GM19240 (cell line): ENCODE measurements around the gene C1QTNF2.

Experiments
- DNase-seq: peaks from one replicate; pipeline ENCODE4 v3.0.0; 2011; ENCODE audit warnings: low spot score; ENCODE audit not compliant: insufficient read length

C1QTNF2 gene

GRCh38 chr5:160305319-160305718, 65.1 kb downstream of the C1QTNF2 start:
- no peak for DNase-seq

GRCh38 chr5:160303690-160304089, 66.7 kb downstream of the C1QTNF2 start:
- DNase-seq, result no peak

GRCh38 chr5:160298189-160298588, 72.2 kb downstream of the C1QTNF2 start:
- no peak for DNase-seq

GRCh38 chr5:160297776-160298175, 72.7 kb downstream of the C1QTNF2 start:
- DNase-seq, result no peak
